Dermis microvascular lymphatic vessel endothelial cell (primary cell): ENCODE measurements around the gene GRAP2. TPM values are rescaled to one million over a fixed set of nuclear protein-coding genes. Genes with fewer than 3 reads are reported as not detected.
"Not testable (repeated sequence)": the region's sequence is repeated elsewhere in the genome, so short reads cannot be mapped to it uniquely, and the experiment has no call there.

ENCODE experiments used
- DNase-seq, 2 donors: peaks; one replicate each; pipeline versions ENCODE4 v3.0.0 to v3.0.0-alpha.2; 2010; ENCODE audit warnings: low read depth in 2 of 2
- total RNA-seq: library from RNA; depleted of rRNA; stranded (reverse); fragments of >200 nt; gene quantifications from 2 replicates; pipeline ENCODE4 v1.2.1, GENCODE V29; 2014

The GRAP2 gene
- total RNA-seq, 1 donor from 2014 or later = not detected

GRCh38 chr22:39943953-39944872 lies 43.3 kb downstream of the GRAP2 start:
- no peak for DNase-seq

GRCh38 chr22:39946126-39946502 lies 45.2 kb downstream of the GRAP2 start:
- DNase-seq = no peak

GRCh38 chr22:39946503-39947219 lies 45.8 kb downstream of the GRAP2 start:
- DNase-seq = peak in 1 of 2 donors; percentile 40

- no peak for DNase-seq
Observed at GRCh38 chr22:39947220-39948216, 46.6 kb downstream of the GRAP2 start.

- DNase-seq = no peak
Observed at GRCh38 chr22:39949964-39950737, 49.3 kb downstream of the GRAP2 start.

GRCh38 chr22:39951603-39952293 lies 50.9 kb downstream of the GRAP2 start:
- not testable (repeated sequence) for DNase-seq

GRCh38 chr22:39952347-39952746 lies 51.5 kb downstream of the GRAP2 start:
- DNase-seq = no peak

- DNase-seq = no peak
Observed at GRCh38 chr22:39953101-39953500, 52.2 kb downstream of the GRAP2 start.

GRCh38 chr22:39954584-39955055 lies 53.7 kb downstream of the GRAP2 start:
- peak; percentile 46 to 62 for DNase-seq

GRCh38 chr22:39955675-39956074 lies 54.8 kb downstream of the GRAP2 start:
- no peak for DNase-seq

GRCh38 chr22:39956932-39957664 lies 56.2 kb downstream of the GRAP2 start:
- no peak for DNase-seq

- DNase-seq = no peak
Observed at GRCh38 chr22:39958009-39958711, 57.3 kb downstream of the GRAP2 start.

- DNase-seq = no peak
Observed at GRCh38 chr22:39958949-39959639, 58.2 kb downstream of the GRAP2 start.

- DNase-seq = peak; percentile 66 to 87
Observed at GRCh38 chr22:39959640-39960447, 59.0 kb downstream of the GRAP2 start, which contains the start of gene TMA7B. Gene TMA7B, plus strand, starts transcription at chr22:39960397. Its CDS starts 3,978 bp downstream, at chr22:39964375.

GRCh38 chr22:39960791-39961746 lies 60.2 kb downstream of the GRAP2 start:
- DNase-seq = peak; percentile 27 to 77

- no peak for DNase-seq
Observed at GRCh38 chr22:39962071-39962470, 61.2 kb downstream of the GRAP2 start.
